A549 (cell line): Measurements from ENCODE around the gene PPM1H. TPM values are rescaled to one million over a fixed set of nuclear protein-coding genes. Genes with fewer than 3 reads are reported as not detected.
"Not testable (repeated sequence)": the region's sequence is repeated elsewhere in the genome, so short reads cannot be mapped to it uniquely, and the experiment has no call there.

Experiments
- ATAC-seq, 2 experiments: fragments of 200-7000 bp in 1 of 2; fragments of >200 bp in 1 of 2; cut with Nextera tagmentation in 1 of 2; cut with Tn5 transposase in 1 of 2; 3 replicates each; pipeline versions ENCODE4 v1.8.0 to v1.9.1; 2018 to 2020; ENCODE audit warnings: mild to moderate bottlenecking in 1 of 2, moderate library complexity in 1 of 2
- CTCF ChIA-PET: fragments of 300-600 bp; sonication (Branson Sonifier 250); formaldehyde crosslinking; extraction: SDS; loops from one replicate; lab custom pipeline; 2021; ENCODE audit warnings: antibody characterized with exemption, inconsistent platforms; lab: Yijun Ruan, JAX
- POLR2A ChIA-PET: fragments of 350-600 bp; formaldehyde crosslinking; extraction: SDS; loops from one replicate; lab custom pipeline; 2021; ENCODE audit warnings: antibody characterized with exemption, inconsistent platforms; lab: Yijun Ruan, JAX
- DNase-seq, 2 experiments: peaks; one replicate each; pipeline versions ENCODE4 v3.0.0 to v3.0.0-alpha.2; 2011 to 2016; ENCODE audit warnings: low read depth in 1 of 2, low spot score in 1 of 2
- FAIRE-seq: peaks from 2 replicates; lab custom pipeline; 2011; peaks lifted over from hg19 to GRCh38; lab: Jason Lieb, UNC
- H3K27ac ChIP-seq, 2 experiments: fragments of >200 bp; sonication (Bioruptor Twin); formaldehyde crosslinking; 3 replicates each; pipeline ENCODE4 v1.5.1; 2016 to 2017
- H3K4me1 ChIP-seq: fragments of >200 bp; sonication (Bioruptor Twin); formaldehyde crosslinking; 3 replicates; pipeline ENCODE4 v1.6.1; 2016
- H3K4me2 ChIP-seq: fragments of >200 bp; sonication (Bioruptor Twin); formaldehyde crosslinking; 3 replicates; pipeline ENCODE4 v1.6.1; 2016
- H3K4me3 ChIP-seq: fragments of >200 bp; sonication (Bioruptor Twin); formaldehyde crosslinking; 3 replicates; pipeline ENCODE4 v1.5.1; 2016
- H3K9me3 ChIP-seq: fragments of >200 bp; sonication (Bioruptor Twin); formaldehyde crosslinking; 3 replicates; pipeline ENCODE4 v1.6.1; 2016
- BCL3 ChIP-seq: fragments of >200 bp; sonication (Bioruptor Twin); formaldehyde crosslinking; IDR thresholded peaks from 3 replicates; pipeline ENCODE4 v1.6.1; 2016
- CTCF ChIP-seq: fragments of >200 bp; sonication (Bioruptor Twin); formaldehyde crosslinking; IDR thresholded peaks from 3 replicates; pipeline ENCODE4 v1.5.1; 2016
- EP300 ChIP-seq, 2 experiments: fragments of >200 bp; sonication (Bioruptor Twin); formaldehyde crosslinking; IDR thresholded peaks; 2 replicates in 1 of 2; 3 replicates in 1 of 2; pipeline ENCODE4 v1.6.1; 2016 to 2017
- ESRRA ChIP-seq: fragments of 150-350 bp; IDR thresholded peaks from 2 replicates; pipeline ENCODE4 v1.6.1; 2014; ENCODE audit warnings: mild to moderate bottlenecking, low read length, borderline replicate concordance
- FOSL2 ChIP-seq, 2 experiments: fragments of 450-650 bp in 1 of 2; fragments of >200 bp in 1 of 2; sonication (Bioruptor Twin) in 1 of 2; formaldehyde crosslinking; IDR thresholded peaks; 2 replicates each; pipeline versions ENCODE4 v1.5.0 to v1.6.1; 2016 to 2020; ENCODE audit warnings: mild to moderate bottlenecking in 1 of 2, moderate library complexity in 1 of 2
- GATA3 ChIP-seq: IDR thresholded peaks from 2 replicates; pipeline ENCODE4 v1.6.1; 2012; ENCODE audit warnings: borderline replicate concordance
- HDAC2 ChIP-seq: fragments of 200-600 bp; sonication (generic); IDR thresholded peaks from 2 replicates; pipeline ENCODE4 v1.6.1; 2016
- HEYL ChIP-seq: fragments of 250-450 bp; sonication (Bioruptor Pico); IDR thresholded peaks from 2 replicates; pipeline ENCODE4 v1.8.0; 2021; ENCODE audit warnings: mild to moderate bottlenecking, moderate library complexity
- JUN ChIP-seq, 2 experiments: fragments of >200 bp; sonication (Bioruptor Twin); formaldehyde crosslinking; IDR thresholded peaks; 2 replicates in 1 of 2; 3 replicates in 1 of 2; pipeline ENCODE4 v1.6.1; 2016 to 2017
- JUNB ChIP-seq: fragments of >200 bp; sonication (Bioruptor Twin); formaldehyde crosslinking; IDR thresholded peaks from 2 replicates; pipeline ENCODE4 v1.6.1; 2016
- MAZ ChIP-seq: fragments of 150-350 bp; IDR thresholded peaks from 2 replicates; pipeline ENCODE4 v1.6.1; 2014; ENCODE audit warnings: antibody characterized with exemption, low read depth, low read length, borderline replicate concordance
- MYC ChIP-seq: IDR thresholded peaks from 2 replicates; pipeline ENCODE4 v1.6.1; 2012; ENCODE audit warnings: mild to moderate bottlenecking, inconsistent platforms, low read length, improper control_type of control experiment, borderline replicate concordance
- POLR2A ChIP-seq: IDR thresholded peaks from 2 replicates; pipeline ENCODE4 v1.6.1; 2012; ENCODE audit warnings: mild to moderate bottlenecking, low read length
- RAD21 ChIP-seq, 2 experiments: fragments of >200 bp in 1 of 2; sonication (Bioruptor Twin) in 1 of 2; formaldehyde crosslinking in 1 of 2; IDR thresholded peaks in 1 of 2; conservative IDR thresholded peaks in 1 of 2; 2 replicates in 1 of 2; 3 replicates in 1 of 2; pipeline ENCODE4 v1.6.1; 2012 to 2018; ENCODE audit warnings: inconsistent platforms in 1 of 2
- SMC3 ChIP-seq: fragments of >200 bp; sonication (Bioruptor Twin); formaldehyde crosslinking; IDR thresholded peaks from 3 replicates; pipeline ENCODE4 v1.6.1; 2018; ENCODE audit warnings: inconsistent platforms
- TFCP2L1 ChIP-seq: fragments of 250-450 bp; sonication (Bioruptor Pico); IDR thresholded peaks from 2 replicates; pipeline ENCODE4 v1.5.0; 2021; ENCODE audit warnings: mild to moderate bottlenecking
- ZC3H11A ChIP-seq: fragments of 450-650 bp; IDR thresholded peaks from 2 replicates; pipeline ENCODE4 v1.6.1; 2014; ENCODE audit warnings: antibody characterized with exemption, mild to moderate bottlenecking
- ZFP36 ChIP-seq: fragments of 450-650 bp; IDR thresholded peaks from 2 replicates; pipeline ENCODE4 v1.6.1; 2014; ENCODE audit warnings: borderline replicate concordance; ENCODE audit not compliant: partially characterized antibody
- WGBS: methylation state at CpG from one replicate; pipeline ENCODE4 v1.1.6; 2017; ENCODE audit errors: missing lambda C conversion rate; 5-methylcytosine and 5-hydroxymethylcytosine counted together
- polyA plus RNA-seq, 4 experiments: library from polyadenylated mRNA; depleted of rRNA in 3 of 4; stranded (reverse); fragments of >200 nt; fragmentation: RNase III in 1 of 4; extraction: RNeasy Plus Mini Kit Qiagen cat#74134 plus additional on column Dnase treatment in 1 of 4; gene quantifications; 2 replicates in 3 of 4; 3 replicates in 1 of 4; pipeline ENCODE4 v1.2.3, GENCODE V29; 2011 to 2017
- TF ChIP-seq, protein P1 (sequence below): IDR thresholded peaks from 2 replicates; pipeline ENCODE4 v1.6.1; 2012
- TF ChIP-seq, protein P2 (sequence below): fragments of 250-450 bp; sonication (Bioruptor Pico); IDR thresholded peaks from 2 replicates; pipeline ENCODE4 v1.5.0; 2020; ENCODE audit warnings: low read depth, mild to moderate bottlenecking, moderate library complexity
- TF ChIP-seq, protein P3 (sequence below): fragments of 200-600 bp; sonication (generic); IDR thresholded peaks from 2 replicates; pipeline ENCODE4 v1.6.1; 2016; ENCODE audit warnings: antibody characterized with exemption, mild to moderate bottlenecking, moderate library complexity

PPM1H gene
- polyA plus RNA-seq, 2 of the 4 experiments (the other 2 are of a cell fraction) = 7.8 TPM

GRCh38 chr12:62761658-62762057, 173.3 kb downstream of the PPM1H start (continued):
- TF ChIP-seq ZC3H11A = no peak
- TF ChIP-seq, all 56 proteins: peak for 0

DNA sequence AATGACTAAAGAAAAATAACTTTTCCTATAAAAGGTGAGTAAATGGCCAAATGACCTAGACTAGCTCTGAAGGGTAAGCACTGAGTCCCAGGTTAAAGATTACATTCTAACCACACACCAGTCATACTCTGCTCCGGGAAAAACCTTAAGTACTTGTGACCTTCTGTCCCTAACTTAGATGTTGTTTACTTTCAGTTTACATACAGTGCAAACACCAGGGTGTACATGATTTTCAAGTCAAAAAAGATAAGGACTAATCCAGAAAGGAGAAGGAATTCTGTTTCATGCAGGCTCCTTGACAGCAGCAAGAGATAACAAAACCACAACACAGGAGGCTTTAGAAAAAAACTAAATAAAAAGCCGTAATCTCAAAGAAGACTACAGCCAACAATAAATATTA, 174.2 kb downstream of the PPM1H start:
- POLR2A ChIA-PET = interaction anchor here (1.5 to 2.0 kb wide), 2 partner anchors 25 to 28 kb away, joined by 8 to 9 read pairs; no protein-coding TSS in a partner anchor
- ATAC-seq (peak; percentile 68 to 92), DNase-seq (peak; percentile 67 to 91), FAIRE-seq (peak; percentile 23)
- H3K4me1 ChIP-seq = peaks cover 69% of the 10 kb centered on the region
- CTCF ChIA-PET = interaction anchor here (0.6 to 1.0 kb wide), 2 partner anchors 10 to 24 kb away, joined by 3 to 4 read pairs; no protein-coding TSS in a partner anchor
- peak overlapping the region; percentile 87 to 93; a peak in 5 of 6 replicates for H3K27ac ChIP-seq
- TF ChIP-seq TFCP2L1 = no peak
- no peak for TF ChIP-seq MAZ
- peak; percentile 58 to 92; a peak in 4 of 5 replicates for TF ChIP-seq EP300 (IDR thresholded peaks at IDR 0.05)
- TF ChIP-seq, protein P1, sequence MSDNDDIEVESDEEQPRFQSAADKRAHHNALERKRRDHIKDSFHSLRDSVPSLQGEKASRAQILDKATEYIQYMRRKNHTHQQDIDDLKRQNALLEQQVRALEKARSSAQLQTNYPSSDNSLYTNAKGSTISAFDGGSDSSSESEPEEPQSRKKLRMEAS = peak; percentile 44; the same call in 1 of the 2 replicates
- TF ChIP-seq HEYL = no peak
- peak in 1 of 2 experiments; percentile 78; a peak in 2 of 5 replicates for TF ChIP-seq JUN (IDR thresholded peaks at IDR 0.05)
- TF ChIP-seq CTCF = no peak
- TF ChIP-seq BCL3 = peak; percentile 31; the same call in 1 of the 3 replicates
- no peak for TF ChIP-seq FOSL2 (IDR thresholded peaks at IDR 0.05)
- TF ChIP-seq FOSL2 (CRISPR knock-in tag; IDR thresholded peaks at IDR 0.05) = 0 out of 2 replicates have a peak, but pooled peaks have one; percentile 57
- TF ChIP-seq, protein P2, sequence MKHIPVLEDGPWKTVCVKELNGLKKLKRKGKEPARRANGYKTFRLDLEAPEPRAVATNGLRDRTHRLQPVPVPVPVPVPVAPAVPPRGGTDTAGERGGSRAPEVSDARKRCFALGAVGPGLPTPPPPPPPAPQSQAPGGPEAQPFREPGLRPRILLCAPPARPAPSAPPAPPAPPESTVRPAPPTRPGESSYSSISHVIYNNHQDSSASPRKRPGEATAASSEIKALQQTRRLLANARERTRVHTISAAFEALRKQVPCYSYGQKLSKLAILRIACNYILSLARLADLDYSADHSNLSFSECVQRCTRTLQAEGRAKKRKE (CRISPR knock-in tag) = no peak
- peak; percentile 1 for TF ChIP-seq ZFP36
- peak; percentile 47; the same call in 1 of the 2 replicates for TF ChIP-seq JUNB
- peak; percentile 94 for TF ChIP-seq ESRRA
- TF ChIP-seq, protein P3, sequence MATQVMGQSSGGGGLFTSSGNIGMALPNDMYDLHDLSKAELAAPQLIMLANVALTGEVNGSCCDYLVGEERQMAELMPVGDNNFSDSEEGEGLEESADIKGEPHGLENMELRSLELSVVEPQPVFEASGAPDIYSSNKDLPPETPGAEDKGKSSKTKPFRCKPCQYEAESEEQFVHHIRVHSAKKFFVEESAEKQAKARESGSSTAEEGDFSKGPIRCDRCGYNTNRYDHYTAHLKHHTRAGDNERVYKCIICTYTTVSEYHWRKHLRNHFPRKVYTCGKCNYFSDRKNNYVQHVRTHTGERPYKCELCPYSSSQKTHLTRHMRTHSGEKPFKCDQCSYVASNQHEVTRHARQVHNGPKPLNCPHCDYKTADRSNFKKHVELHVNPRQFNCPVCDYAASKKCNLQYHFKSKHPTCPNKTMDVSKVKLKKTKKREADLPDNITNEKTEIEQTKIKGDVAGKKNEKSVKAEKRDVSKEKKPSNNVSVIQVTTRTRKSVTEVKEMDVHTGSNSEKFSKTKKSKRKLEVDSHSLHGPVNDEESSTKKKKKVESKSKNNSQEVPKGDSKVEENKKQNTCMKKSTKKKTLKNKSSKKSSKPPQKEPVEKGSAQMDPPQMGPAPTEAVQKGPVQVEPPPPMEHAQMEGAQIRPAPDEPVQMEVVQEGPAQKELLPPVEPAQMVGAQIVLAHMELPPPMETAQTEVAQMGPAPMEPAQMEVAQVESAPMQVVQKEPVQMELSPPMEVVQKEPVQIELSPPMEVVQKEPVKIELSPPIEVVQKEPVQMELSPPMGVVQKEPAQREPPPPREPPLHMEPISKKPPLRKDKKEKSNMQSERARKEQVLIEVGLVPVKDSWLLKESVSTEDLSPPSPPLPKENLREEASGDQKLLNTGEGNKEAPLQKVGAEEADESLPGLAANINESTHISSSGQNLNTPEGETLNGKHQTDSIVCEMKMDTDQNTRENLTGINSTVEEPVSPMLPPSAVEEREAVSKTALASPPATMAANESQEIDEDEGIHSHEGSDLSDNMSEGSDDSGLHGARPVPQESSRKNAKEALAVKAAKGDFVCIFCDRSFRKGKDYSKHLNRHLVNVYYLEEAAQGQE = no peak
- TF ChIP-seq GATA3 = peak; percentile 96
- peak; percentile 16; the same call in 1 of the 3 replicates for TF ChIP-seq SMC3
- no peak for TF ChIP-seq HDAC2
- TF ChIP-seq POLR2A = no peak
- no peak for TF ChIP-seq MYC
- peak in 1 of 2 experiments; percentile 35; a peak in 2 of 5 replicates for TF ChIP-seq RAD21 (conservative IDR thresholded peaks at IDR 0.05 in 1 of 2, IDR thresholded peaks at IDR 0.05 in 1 of 2)
- no peak overlapping the region for H3K4me3 ChIP-seq
- WGBS = 1% methylated on average over 2 of the region's 2 CpGs
- no peaks in the 10 kb centered on the region for H3K9me3 ChIP-seq
- H3K4me2 ChIP-seq = peak overlapping the region; percentile 80

GRCh38 chr12:62760341-62760740, 174.6 kb downstream of the PPM1H start:
- ChIA-PET POLR2A (interaction anchor here (1.5 to 2.0 kb wide), 2 partner anchors 25 to 28 kb away, joined by 8 to 9 read pairs; no protein-coding TSS in a partner anchor), CTCF (interaction anchor here (0.6 to 1.0 kb wide), 2 partner anchors 11 to 24 kb away, joined by 3 to 4 read pairs; no protein-coding TSS in a partner anchor)
- not testable (repeated sequence) for H3K4me3 ChIP-seq, FAIRE-seq, H3K9me3 ChIP-seq
- ATAC-seq = peak in 1 of 2 experiments; percentile 41; a peak in 3 of 6 replicates
- peak overlapping the region; percentile 80 for H3K4me2 ChIP-seq
- H3K4me1 ChIP-seq = peaks cover 69% of the 10 kb centered on the region
- peak in 1 of 2 experiments; percentile 73 for DNase-seq
- 4% methylated on average over 3 of the region's 3 CpGs for WGBS
- H3K27ac ChIP-seq = peak overlapping the region; percentile 87 to 93; a peak in 5 of 6 replicates
